PC-3 (cell line): ENCODE measurements around the gene C2CD4A. TPM values are rescaled to one million over a fixed set of nuclear protein-coding genes. Genes with fewer than 3 reads are reported as not detected.

Experiments used
- ATAC-seq: fragments of 200-7000 bp; cut with Tn5 transposase; 2 replicates; pipeline ENCODE4 v1.9.1; 2020; ENCODE audit warnings: mild to moderate bottlenecking, moderate library complexity
- Bru-seq: library from RNA; stranded (reverse); fragments of 400-500 nt; gene quantifications from one replicate; lab custom pipeline; 2021; lab: Mats Ljungman, UMichigan
- BruChase-seq, 2 experiments: library from RNA; stranded (reverse); fragments of 400-500 nt; gene quantifications; one replicate each; lab custom pipeline; 2021; lab: Mats Ljungman, UMichigan
- BruUV-seq: library from RNA; stranded (reverse); fragments of 400-500 nt; replicated peaks from 2 replicates; lab custom pipeline; 2021; lab: Mats Ljungman, UMichigan
- CTCF ChIA-PET: fragments of 300-600 bp; sonication (Branson Sonifier 250); formaldehyde crosslinking; loops from one replicate; lab custom pipeline; 2022; ENCODE audit warnings: antibody characterized with exemption; lab: Charles Lee
- POLR2A ChIA-PET: fragments of 300-600 bp; sonication (Branson Sonifier 250); formaldehyde crosslinking; loops from one replicate; lab custom pipeline; 2022; ENCODE audit warnings: antibody characterized with exemption; ENCODE audit not compliant: unreplicated experiment; lab: Charles Lee
- DNase-seq: peaks from one replicate; pipeline ENCODE4 v3.0.0-alpha.2; 2015
- H2AFZ ChIP-seq: fragments of 300-600 bp; sonication (generic); 2 replicates; pipeline ENCODE4 v1.6.0; 2016; ENCODE audit warnings: antibody characterized with exemption, low read length
- H3F3A ChIP-seq: fragments of 300-600 bp; sonication (generic); one replicate; pipeline ENCODE4 v1.6.0; 2017; ENCODE audit warnings: antibody characterized with exemption, low read length, control low read depth, mild to moderate bottlenecking; ENCODE audit not compliant: unreplicated experiment
- H3K27ac ChIP-seq: fragments of 300-600 bp; sonication (generic); 2 replicates; pipeline ENCODE4 v1.5.1; 2016; ENCODE audit warnings: mild to moderate bottlenecking, low read length
- H3K27me3 ChIP-seq: fragments of 300-600 bp; sonication (generic); 2 replicates; pipeline ENCODE4 v1.6.1; 2016; ENCODE audit warnings: low read length, mixed read lengths
- H3K36me3 ChIP-seq: fragments of 300-600 bp; sonication (generic); 2 replicates; pipeline ENCODE4 v1.6.1; 2016; ENCODE audit warnings: low read depth, mixed run types, low read length, mixed read lengths
- H3K4me1 ChIP-seq: fragments of 300-600 bp; sonication (generic); 2 replicates; pipeline ENCODE4 v1.5.1; 2016; ENCODE audit warnings: low read length; ENCODE audit not compliant: insufficient read depth
- H3K4me2 ChIP-seq: fragments of 300-600 bp; sonication (generic); 2 replicates; pipeline ENCODE4 v1.6.0; 2016; ENCODE audit warnings: low read length
- H3K4me3 ChIP-seq: fragments of 300-600 bp; sonication (generic); 2 replicates; pipeline ENCODE4 v1.5.1; 2016; ENCODE audit warnings: mild to moderate bottlenecking, low read length, mixed read lengths
- H3K79me2 ChIP-seq: fragments of 300-600 bp; sonication (generic); 2 replicates; pipeline ENCODE4 v1.6.1; 2017; ENCODE audit warnings: low read length, mixed read lengths
- H3K9ac ChIP-seq: fragments of 300-600 bp; sonication (generic); 2 replicates; pipeline ENCODE4 v1.6.0; 2016; ENCODE audit warnings: mild to moderate bottlenecking, low read length
- H3K9me2 ChIP-seq: fragments of 300-600 bp; sonication (generic); replicated peaks from 2 replicates; pipeline ENCODE4 v1.6.1; 2016; ENCODE audit warnings: mixed run types, low read length, mixed read lengths
- H3K9me3 ChIP-seq: fragments of 300-600 bp; sonication (generic); 2 replicates; pipeline ENCODE4 v1.6.1; 2016; ENCODE audit warnings: low read length, mixed read lengths
- H4K20me1 ChIP-seq: fragments of 300-600 bp; sonication (generic); 2 replicates; pipeline ENCODE4 v1.6.1; 2016; ENCODE audit warnings: low read length, mixed read lengths
- CTCF ChIP-seq: fragments of 300-600 bp; sonication (generic); conservative IDR thresholded peaks from 2 replicates; pipeline ENCODE4 v1.5.1; 2017; ENCODE audit warnings: antibody characterized with exemption, low read depth, mild to moderate bottlenecking, low read length
- EZH2phosphoT487 ChIP-seq: fragments of 300-600 bp; sonication (generic); IDR thresholded peaks from 2 replicates; pipeline ENCODE4 v1.6.1; 2018; ENCODE audit warnings: mild to moderate bottlenecking, antibody characterized with exemption, low read length, borderline replicate concordance
- intact Hi-C: fragments of 100-400 bp; cut with micrococcal nuclease; formaldehyde crosslinking; loops from 2 replicates; pipeline ENCODE4 v1.9.0; 2023
- long read RNA-seq: library from polyadenylated mRNA; unstranded; transcript quantifications from one replicate; pipeline ENCODE4 v2.0.0, GENCODE V29; 2021; ENCODE audit not compliant: unreplicated experiment
- total RNA-seq: library from RNA; depleted of rRNA; stranded (reverse); fragments of >200 nt; gene quantifications from 2 replicates; pipeline ENCODE4 v1.2.3, GENCODE V29; 2014; rRNA removed

The C2CD4A gene, protein sequence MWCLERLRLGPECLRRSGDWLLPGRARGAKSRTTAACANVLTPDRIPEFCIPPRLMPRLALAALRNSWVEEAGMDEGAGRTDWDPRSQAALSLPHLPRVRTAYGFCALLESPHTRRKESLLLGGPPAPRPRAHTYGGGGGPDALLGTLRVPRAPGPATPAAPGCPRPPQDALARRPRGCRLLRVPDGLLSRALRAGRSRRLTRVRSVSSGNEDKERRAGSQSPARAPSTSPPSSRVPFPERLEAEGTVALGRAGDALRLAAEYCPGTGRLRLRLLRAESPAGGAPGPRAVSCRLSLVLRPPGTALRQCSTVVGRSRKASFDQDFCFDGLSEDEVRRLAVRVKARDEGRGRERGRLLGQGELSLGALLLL
- total RNA-seq (0.11 and 0.52 TPM in 2 replicates), Bru-seq, nascent RNA (percentile 37 among the genes with signal in this experiment), BruChase-seq, experiment 1, labeled RNA remaining after a 6-hour chase (percentile 27 among the genes with signal in this experiment), BruChase-seq, experiment 2, labeled RNA remaining after a 2-hour chase (percentile 50 among the genes with signal in this experiment)
- long read RNA-seq, partial matches to known transcripts, result 0 of 6 reads
- long read RNA-seq, other reads (novel, unspliced or antisense), result 5 of 6 reads

GRCh38 chr15:62066663-62067447, at the start of gene C2CD4A:
TSS of gene C2CD4A (plus strand) at chr15:62066977. CDS start at chr15:62067614, 637 bp downstream.
- intact Hi-C loops, result loop anchor here (10.0 kb wide), 1 partner anchor 82 kb away; no protein-coding TSS in a partner anchor
- ATAC-seq, result peak; percentile 68
- Histone ChIP-seq H3K4me3 (peak within 1 kb of the TSS; percentile 60), H3K27ac (no peak within 1 kb of the TSS), H3K9ac (no peak within 1 kb of the TSS), H4K20me1 (no peaks in the 10 kb centered on the region), H2AFZ (peak within 1 kb of the TSS; percentile 63), H3K27me3 (peaks cover 7% of the 10 kb centered on the region), H3K9me2 (no peaks in the 10 kb centered on the region), H3K9me3 (no peaks in the 10 kb centered on the region), H3F3A (no peaks in the 10 kb centered on the region), H3K36me3 (no peaks in the 10 kb centered on the region), H3K79me2 (no peaks in the 10 kb centered on the region), H3K4me2 (peak within 1 kb of the TSS; percentile 88), H3K4me1 (peaks cover 30% of the 10 kb centered on the region)
- ChIA-PET CTCF (no interaction called here), POLR2A (no interaction called here)
- BruUV-seq, result TSS peak; percentile 94
- peak; percentile 70 for DNase-seq
- TF ChIP-seq CTCF, result peak; percentile 22; the same call in 1 of the 2 replicates
- TF ChIP-seq EZH2phosphoT487, result no peak

DNA sequence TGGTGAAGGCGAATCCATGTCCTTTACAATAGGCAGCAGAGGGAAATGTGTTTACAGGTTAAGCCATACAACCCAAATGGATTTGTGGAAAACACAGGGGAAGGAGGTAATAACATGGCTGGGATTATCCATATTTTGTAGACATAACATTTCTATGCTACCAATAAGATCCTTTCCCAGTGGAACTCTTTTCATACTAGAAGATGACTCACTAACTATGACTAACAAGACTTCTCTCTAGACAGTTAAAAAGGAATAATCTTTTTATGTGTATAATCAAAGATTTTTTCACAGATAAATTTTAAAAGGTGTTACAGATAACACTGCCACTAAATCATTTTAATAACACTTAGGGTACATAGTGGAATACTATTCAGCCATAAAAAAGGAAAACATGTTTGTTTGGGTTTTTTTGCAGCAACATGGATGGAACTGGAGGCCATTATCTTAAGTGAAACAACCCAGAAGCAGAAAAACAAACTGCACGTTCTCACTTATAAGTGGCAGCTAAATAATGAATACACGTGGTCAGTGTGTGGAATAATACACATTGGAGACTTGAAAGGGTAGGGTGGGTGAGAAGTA, 46.1 kb upstream of the C2CD4A start:
- H4K20me1 ChIP-seq, result no peaks in the 10 kb centered on the region
- H3K4me2 ChIP-seq, result no peak overlapping the region
- no peak overlapping the region for H3K27ac ChIP-seq
- DNase-seq (peak; percentile 30), ATAC-seq (no peak)
- no peaks in the 10 kb centered on the region for H3K9me2 ChIP-seq
- H2AFZ ChIP-seq, result no peak overlapping the region
- no peaks in the 10 kb centered on the region for H3K36me3 ChIP-seq
- CTCF ChIA-PET, result no interaction called here
- no peak overlapping the region for H3K9ac ChIP-seq
- H3K4me3 ChIP-seq, result no peak overlapping the region
- intact Hi-C loops, result no loop called here
- no peaks in the 10 kb centered on the region for H3K79me2 ChIP-seq
- TF ChIP-seq CTCF, result no peak
- BruUV-seq, result no TSS peak
- no peaks in the 10 kb centered on the region for H3K9me3 ChIP-seq
- no peaks in the 10 kb centered on the region for H3F3A ChIP-seq
- no peaks in the 10 kb centered on the region for H3K27me3 ChIP-seq
- H3K4me1 ChIP-seq, result no peaks in the 10 kb centered on the region
- POLR2A ChIA-PET, result no interaction called here
